Panc1 (cell line): ENCODE data around the gene ZBTB1. TPM values are rescaled to one million over a fixed set of nuclear protein-coding genes. Genes with fewer than 3 reads are reported as not detected.

Experiments
- ATAC-seq: fragments of 200-7000 bp; cut with Tn5 transposase; 2 replicates; pipeline ENCODE4 v1.9.1; 2020; ENCODE audit warnings: mild to moderate bottlenecking, moderate library complexity
- BruUV-seq: library from RNA; stranded (reverse); fragments of 400-500 nt; replicated peaks from 2 replicates; lab custom pipeline; 2021; lab: Mats Ljungman, UMichigan
- CTCF ChIA-PET: fragments of 300-600 bp; sonication (Branson Sonifier 250); formaldehyde crosslinking; loops from one replicate; lab custom pipeline; 2022; ENCODE audit warnings: antibody characterized with exemption; lab: Charles Lee
- POLR2A ChIA-PET: fragments of 300-600 bp; sonication (Branson Sonifier 250); formaldehyde crosslinking; loops from one replicate; lab custom pipeline; 2022; ENCODE audit warnings: antibody characterized with exemption; lab: Charles Lee
- DNase-seq: peaks from one replicate; pipeline ENCODE4 v3.0.0-alpha.2; 2010; ENCODE audit warnings: low read depth, low spot score
- H3K27ac ChIP-seq: 2 replicates; pipeline ENCODE4 v1.5.1; 2011; ENCODE audit warnings: mild to moderate bottlenecking, low read length, inconsistent platforms
- H3K27me3 ChIP-seq: fragments of 200-500 bp; sonication (Bioruptor generic); 2 replicates; pipeline ENCODE4 v1.6.0; 2014; ENCODE audit warnings: low read length, inconsistent platforms; ENCODE audit not compliant: control insufficient read depth, insufficient read depth
- H3K36me3 ChIP-seq: fragments of 200-500 bp; sonication (Bioruptor generic); 2 replicates; pipeline ENCODE4 v1.5.1; 2014; ENCODE audit warnings: inconsistent platforms, mild to moderate bottlenecking, low read length, moderate library complexity; ENCODE audit not compliant: control insufficient read depth, insufficient read depth
- H3K4me1 ChIP-seq: 2 replicates; pipeline ENCODE4 v1.5.1; 2011; ENCODE audit warnings: inconsistent platforms, mild to moderate bottlenecking, low read length, moderate library complexity; ENCODE audit not compliant: control insufficient read depth, insufficient read depth
- H3K4me3 ChIP-seq, 2 experiments: 2 replicates each; pipeline ENCODE4 v1.5.1; 2011 to 2012; ENCODE audit warnings: low read depth in 2 of 2, low read length in 2 of 2, mild to moderate bottlenecking in 2 of 2, inconsistent platforms in 1 of 2, moderate library complexity in 1 of 2
- H3K9me3 ChIP-seq: fragments of 200-500 bp; sonication (Bioruptor generic); 2 replicates; pipeline ENCODE4 v1.5.1; 2014; ENCODE audit warnings: low read depth, mild to moderate bottlenecking, inconsistent platforms, low read length, moderate library complexity; ENCODE audit not compliant: control insufficient read depth, insufficient read depth
- POLR2AphosphoS5 ChIP-seq: IDR thresholded peaks from 2 replicates; pipeline ENCODE4 v1.6.1; 2012; ENCODE audit warnings: mild to moderate bottlenecking, low read depth, low read length, moderate library complexity
- SIN3A ChIP-seq: IDR thresholded peaks from 2 replicates; pipeline ENCODE4 v1.6.1; 2012; ENCODE audit warnings: low read depth, mild to moderate bottlenecking, low read length, moderate library complexity, borderline replicate concordance; ENCODE audit not compliant: insufficient read depth
- TCF7L2 ChIP-seq: IDR thresholded peaks from 2 replicates; pipeline ENCODE4 v1.6.1; 2011; ENCODE audit warnings: mild to moderate bottlenecking, low read depth, low read length, inconsistent platforms
- in situ Hi-C: cut with HindIII; loops from 2 replicates; pipeline ENCODE4 v1.10.0; 2016; ENCODE audit warnings: low sequenced_read_pairs, low pct_unique_long_range_greater_than_20kb
- intact Hi-C: fragments of 100-400 bp; cut with micrococcal nuclease; formaldehyde crosslinking; loops from one replicate; pipeline ENCODE4 v1.10.0; 2022; ENCODE audit not compliant: unreplicated experiment
- total RNA-seq: library from RNA; stranded (reverse); gene quantifications from one replicate; pipeline ENCODE4 v1.2.1, GENCODE V29; 2021; ENCODE audit not compliant: unreplicated experiment
- TF ChIP-seq, protein P1 (sequence below), 2 experiments: IDR thresholded peaks; 2 replicates each; pipeline ENCODE4 v1.6.1; 2011 to 2012; ENCODE audit warnings: low read depth in 2 of 2, control low read depth in 1 of 2, low read length in 1 of 2, mild to moderate bottlenecking in 1 of 2, moderate library complexity in 1 of 2; ENCODE audit not compliant: insufficient read depth in 1 of 2
- TF ChIP-seq, protein P2 (sequence below): fragments of 450-650 bp; IDR thresholded peaks from 2 replicates; pipeline ENCODE4 v1.5.1; 2017; ENCODE audit warnings: mild to moderate bottlenecking

Gene ZBTB1
- total RNA-seq, 1 experiment from 2014 or later: 36.1 TPM

DNA sequence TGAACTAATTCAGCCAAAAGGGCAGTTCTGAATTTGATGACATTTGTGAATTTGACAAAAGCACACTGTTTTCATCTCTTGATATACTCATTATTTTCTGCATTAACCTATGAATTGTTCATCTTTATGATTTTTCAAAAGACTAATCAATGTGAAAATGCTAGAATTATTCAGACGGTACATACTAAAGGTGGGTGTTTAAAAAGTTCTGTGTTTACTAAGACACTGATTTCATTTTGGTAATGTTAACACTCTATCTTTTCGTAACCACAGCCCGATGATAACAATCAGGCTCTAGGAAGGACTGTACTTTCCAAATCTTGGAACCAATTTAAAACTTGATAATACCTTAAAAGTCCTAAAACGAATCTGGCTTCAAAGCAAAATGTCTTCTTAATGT, 29.9 kb upstream of the ZBTB1 start:
- Histone ChIP-seq H3K27me3 (no peaks in the 10 kb centered on the region), H3K36me3 (no peaks in the 10 kb centered on the region), H3K27ac (no peak overlapping the region), H3K9me3 (no peaks in the 10 kb centered on the region), H3K4me1 (no peaks in the 10 kb centered on the region), H3K4me3 (no peak overlapping the region)
- in situ Hi-C loops: no loop called here
- POLR2A ChIA-PET: no interaction called here
- ATAC-seq: no peak
- TF ChIP-seq POLR2AphosphoS5 (no peak), SIN3A (no peak), TCF7L2 (no peak)
- TF ChIP-seq, protein P1, sequence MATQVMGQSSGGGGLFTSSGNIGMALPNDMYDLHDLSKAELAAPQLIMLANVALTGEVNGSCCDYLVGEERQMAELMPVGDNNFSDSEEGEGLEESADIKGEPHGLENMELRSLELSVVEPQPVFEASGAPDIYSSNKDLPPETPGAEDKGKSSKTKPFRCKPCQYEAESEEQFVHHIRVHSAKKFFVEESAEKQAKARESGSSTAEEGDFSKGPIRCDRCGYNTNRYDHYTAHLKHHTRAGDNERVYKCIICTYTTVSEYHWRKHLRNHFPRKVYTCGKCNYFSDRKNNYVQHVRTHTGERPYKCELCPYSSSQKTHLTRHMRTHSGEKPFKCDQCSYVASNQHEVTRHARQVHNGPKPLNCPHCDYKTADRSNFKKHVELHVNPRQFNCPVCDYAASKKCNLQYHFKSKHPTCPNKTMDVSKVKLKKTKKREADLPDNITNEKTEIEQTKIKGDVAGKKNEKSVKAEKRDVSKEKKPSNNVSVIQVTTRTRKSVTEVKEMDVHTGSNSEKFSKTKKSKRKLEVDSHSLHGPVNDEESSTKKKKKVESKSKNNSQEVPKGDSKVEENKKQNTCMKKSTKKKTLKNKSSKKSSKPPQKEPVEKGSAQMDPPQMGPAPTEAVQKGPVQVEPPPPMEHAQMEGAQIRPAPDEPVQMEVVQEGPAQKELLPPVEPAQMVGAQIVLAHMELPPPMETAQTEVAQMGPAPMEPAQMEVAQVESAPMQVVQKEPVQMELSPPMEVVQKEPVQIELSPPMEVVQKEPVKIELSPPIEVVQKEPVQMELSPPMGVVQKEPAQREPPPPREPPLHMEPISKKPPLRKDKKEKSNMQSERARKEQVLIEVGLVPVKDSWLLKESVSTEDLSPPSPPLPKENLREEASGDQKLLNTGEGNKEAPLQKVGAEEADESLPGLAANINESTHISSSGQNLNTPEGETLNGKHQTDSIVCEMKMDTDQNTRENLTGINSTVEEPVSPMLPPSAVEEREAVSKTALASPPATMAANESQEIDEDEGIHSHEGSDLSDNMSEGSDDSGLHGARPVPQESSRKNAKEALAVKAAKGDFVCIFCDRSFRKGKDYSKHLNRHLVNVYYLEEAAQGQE (IDR thresholded peaks at IDR 0.05; ENCODE audit: insufficient read depth in 1 of 2, low read depth in 2 of 2, low read length in 1 of 2): no peak
- TF ChIP-seq, protein P2, sequence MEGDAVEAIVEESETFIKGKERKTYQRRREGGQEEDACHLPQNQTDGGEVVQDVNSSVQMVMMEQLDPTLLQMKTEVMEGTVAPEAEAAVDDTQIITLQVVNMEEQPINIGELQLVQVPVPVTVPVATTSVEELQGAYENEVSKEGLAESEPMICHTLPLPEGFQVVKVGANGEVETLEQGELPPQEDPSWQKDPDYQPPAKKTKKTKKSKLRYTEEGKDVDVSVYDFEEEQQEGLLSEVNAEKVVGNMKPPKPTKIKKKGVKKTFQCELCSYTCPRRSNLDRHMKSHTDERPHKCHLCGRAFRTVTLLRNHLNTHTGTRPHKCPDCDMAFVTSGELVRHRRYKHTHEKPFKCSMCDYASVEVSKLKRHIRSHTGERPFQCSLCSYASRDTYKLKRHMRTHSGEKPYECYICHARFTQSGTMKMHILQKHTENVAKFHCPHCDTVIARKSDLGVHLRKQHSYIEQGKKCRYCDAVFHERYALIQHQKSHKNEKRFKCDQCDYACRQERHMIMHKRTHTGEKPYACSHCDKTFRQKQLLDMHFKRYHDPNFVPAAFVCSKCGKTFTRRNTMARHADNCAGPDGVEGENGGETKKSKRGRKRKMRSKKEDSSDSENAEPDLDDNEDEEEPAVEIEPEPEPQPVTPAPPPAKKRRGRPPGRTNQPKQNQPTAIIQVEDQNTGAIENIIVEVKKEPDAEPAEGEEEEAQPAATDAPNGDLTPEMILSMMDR: no peak
- intact Hi-C loops: loop anchor here (10.0 kb wide), 1 partner anchor 130 kb away; no protein-coding TSS in a partner anchor
- no peak for DNase-seq
- BruUV-seq: no TSS peak
- CTCF ChIA-PET: no interaction called here

DNA sequence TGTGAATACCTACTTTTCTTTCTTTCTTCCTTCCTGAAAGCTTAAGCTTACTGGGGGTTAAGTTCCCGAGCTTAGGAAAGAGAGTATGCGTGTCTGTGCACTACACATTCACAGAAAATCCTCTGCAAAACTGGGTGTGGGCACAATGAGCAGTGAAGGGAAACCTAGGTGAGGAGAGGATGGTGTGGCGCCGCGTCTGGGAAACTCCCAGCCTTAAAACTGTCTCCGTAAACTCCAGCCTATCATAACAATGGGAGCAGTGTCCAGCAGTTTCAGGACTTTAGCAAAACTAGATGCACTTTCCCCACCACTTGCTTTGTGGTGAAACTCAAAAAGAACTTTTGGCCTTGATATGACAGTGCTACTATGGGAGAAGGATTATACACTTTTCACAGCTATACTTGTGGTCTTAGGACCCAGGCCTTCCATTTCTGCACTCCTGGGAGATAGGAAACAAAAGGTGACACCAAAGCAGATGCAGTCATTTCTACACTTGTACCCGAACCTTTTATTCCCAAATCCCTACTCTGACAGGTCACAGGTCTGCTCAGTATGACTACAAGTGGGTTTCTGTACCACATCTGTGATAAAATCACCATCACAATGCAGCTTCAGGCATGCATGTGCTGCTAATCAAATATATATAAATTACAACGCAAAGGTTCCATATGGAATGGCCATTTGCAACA, 28.8 kb upstream of the ZBTB1 start:
- no peak overlapping the region for H3K27ac ChIP-seq
- no peaks in the 10 kb centered on the region for H3K9me3 ChIP-seq
- no peaks in the 10 kb centered on the region for H3K36me3 ChIP-seq
- H3K4me3 ChIP-seq: no peak overlapping the region
- intact Hi-C loops: loop anchor here (10.0 kb wide), 1 partner anchor 131 kb away; no protein-coding TSS in a partner anchor
- in situ Hi-C loops: no loop called here
- CTCF ChIA-PET: interaction anchor here (0.7 kb wide), 1 partner anchor 45 kb away, joined by 7 read pairs; no protein-coding TSS in a partner anchor
- no peaks in the 10 kb centered on the region for H3K27me3 ChIP-seq
- H3K4me1 ChIP-seq: no peaks in the 10 kb centered on the region
- no peak for TF ChIP-seq TCF7L2
- TF ChIP-seq, protein P1 (IDR thresholded peaks at IDR 0.05; ENCODE audit: insufficient read depth in 1 of 2, low read depth in 2 of 2, low read length in 1 of 2): no peak
- no peak for TF ChIP-seq POLR2AphosphoS5
- TF ChIP-seq, protein P2: no peak
- TF ChIP-seq SIN3A: no peak
- no TSS peak for BruUV-seq
- POLR2A ChIA-PET: interaction anchor here (0.7 kb wide), 1 partner anchor 46 kb away, joined by 6 read pairs; no protein-coding TSS in a partner anchor
- DNase-seq: no peak
- no peak for ATAC-seq
